ENCODE results near the gene ASB2. TPM values are rescaled to one million over a fixed set of nuclear protein-coding genes. Genes with fewer than 3 reads are reported as not detected.
A peak's percentile ranks its signal among the peaks of the same experiment; 100 is the strongest.

The ASB2 gene
- total and polyA plus RNA-seq, 2 of the 13 experiments (the other 11 are each of a cell fraction or from before 2014, with no cell fraction given) = 0.82 to 4.1 TPM

GRCh38 chr14:93959239-93960107 lies 16.9 kb downstream of the ASB2 start (continued):
- 0 out of 2 replicates have a peak, but pooled peaks have one; percentile 77 for TF ChIP-seq MTERF4 (CRISPR knock-in tag; IDR thresholded peaks at IDR 0.05)
- TF ChIP-seq ZNF512 (CRISPR knock-in tag; IDR thresholded peaks at IDR 0.05) = no peak
- peak; percentile 63; the same call in 1 of the 2 replicates for TF ChIP-seq ZBTB2 (CRISPR knock-in tag; IDR thresholded peaks at IDR 0.05; ENCODE audit: low read depth)
- 0 out of 2 replicates have a peak, but pooled peaks have one; percentile 31 for TF ChIP-seq NKX3-1 (CRISPR knock-in tag; IDR thresholded peaks at IDR 0.05)
- peak; percentile 86 for TF ChIP-seq ZFX (CRISPR knock-in tag; IDR thresholded peaks at IDR 0.05; ENCODE audit: low read depth)
- peak; percentile 70; the same call in 1 of the 2 replicates for TF ChIP-seq ZNF274 (CRISPR knock-in tag; IDR thresholded peaks at IDR 0.05)
- TF ChIP-seq SAP130 (CRISPR knock-in tag; IDR thresholded peaks at IDR 0.05; ENCODE audit: low read depth) = peak; percentile 94
- TF ChIP-seq ZNF691 (CRISPR knock-in tag; IDR thresholded peaks at IDR 0.05; ENCODE audit: borderline replicate concordance, low read depth) = peak; percentile 100
- TF ChIP-seq FLYWCH1 (CRISPR knock-in tag; IDR thresholded peaks at IDR 0.05) = no peak
- TF ChIP-seq ZNF34 (CRISPR knock-in tag; IDR thresholded peaks at IDR 0.05; ENCODE audit: borderline replicate concordance) = no peak
- peak; percentile 93 for TF ChIP-seq SKIL (CRISPR knock-in tag; IDR thresholded peaks at IDR 0.05; ENCODE audit: borderline replicate concordance)
- TF ChIP-seq HMGXB3 (CRISPR knock-in tag; IDR thresholded peaks at IDR 0.05; ENCODE audit: borderline replicate concordance) = peak; percentile 85; the same call in 1 of the 2 replicates
- TF ChIP-seq ZSCAN9 (CRISPR knock-in tag; IDR thresholded peaks at IDR 0.05; ENCODE audit: borderline replicate concordance) = peak; percentile 94
